Right forelimb (tissue), 1 donor: ENCODE data around the gene USP17L28.
"Not testable (repeated sequence)": the region's sequence is repeated elsewhere in the genome, so short reads cannot be mapped to it uniquely, and the experiment has no call there.

Experiments used
- DNase-seq: peaks from one replicate; pipeline ENCODE4 v3.0.0-alpha.2; 2018

USP17L28 gene

GRCh38 chr4:9348593-9348992 lies at the start of gene USP17L28:
USP17L28 (plus strand) TSS chr4:9348893; CDS start chr4:9348893, 0 bp downstream.
- not testable (repeated sequence) for DNase-seq

- not testable (repeated sequence) for DNase-seq
These were observed 24.5 kb upstream of the USP17L28 start for GRCh38 chr4:9324191-9324590.

- DNase-seq = not testable (repeated sequence)
These were observed 23.8 kb upstream of the USP17L28 start, which contains the start of gene USP17L24 for GRCh38 chr4:9324865-9325264. USP17L24 (plus strand) TSS chr4:9325165; CDS start chr4:9325165, 0 bp downstream.

GRCh38 chr4:9329611-9330010 lies 19.1 kb upstream of the USP17L28 start, which contains the start of gene USP17L25:
USP17L25 (plus strand) TSS chr4:9329911; CDS start chr4:9329911, 0 bp downstream.
- DNase-seq = not testable (repeated sequence)

- not testable (repeated sequence) for DNase-seq
These were observed 14.3 kb upstream of the USP17L28 start, which contains the start of gene USP17L26 for GRCh38 chr4:9334358-9334757. USP17L26 (plus strand) TSS chr4:9334658; CDS start chr4:9334658, 0 bp downstream.

- not testable (repeated sequence) for DNase-seq
These were observed 9.6 kb upstream of the USP17L28 start, which contains the start of gene USP17L5 for GRCh38 chr4:9339103-9339502. USP17L5 (plus strand) TSS chr4:9339403; CDS start chr4:9339403, 0 bp downstream.

- not testable (repeated sequence) for DNase-seq
These were observed 4.8 kb upstream of the USP17L28 start, which contains the start of gene USP17L27 for GRCh38 chr4:9343848-9344247. USP17L27 (plus strand) TSS chr4:9344148; CDS start chr4:9344148, 0 bp downstream.

GRCh38 chr4:9350866-9351265 lies 2.2 kb downstream of the USP17L28 start:
- not testable (repeated sequence) for DNase-seq

GRCh38 chr4:9353338-9353737 lies 4.6 kb downstream of the USP17L28 start, which contains the start of gene USP17L29:
USP17L29 (plus strand) TSS chr4:9353638; CDS start chr4:9353638, 0 bp downstream.
- not testable (repeated sequence) for DNase-seq

- DNase-seq = not testable (repeated sequence)
These were observed 14.1 kb downstream of the USP17L28 start, which contains the start of gene USP17L30 for GRCh38 chr4:9362829-9363228. USP17L30 (plus strand) TSS chr4:9363129; CDS start chr4:9363129, 0 bp downstream.

- not testable (repeated sequence) for DNase-seq
These were observed 31.2 kb downstream of the USP17L28 start for GRCh38 chr4:9379881-9380280.

GRCh38 chr4:9381012-9381534 lies 32.4 kb downstream of the USP17L28 start:
- DNase-seq = peak; percentile 65

GRCh38 chr4:9384126-9384525 lies 35.4 kb downstream of the USP17L28 start:
- no peak for DNase-seq

GRCh38 chr4:9389001-9389400 lies 40.3 kb downstream of the USP17L28 start:
- DNase-seq = not testable (repeated sequence)
